Measurements from ENCODE around the gene STARD9. TPM values are rescaled to one million over a fixed set of nuclear protein-coding genes. Genes with fewer than 3 reads are reported as not detected.

The STARD9 gene
- total and polyA plus RNA-seq, 4 donors, result 2.4 to 27.6 (median 10.8) TPM

GRCh38 chr15:42716626-42717025 lies 141.2 kb downstream of the STARD9 start:
- no peaks in the 10 kb centered on the region for H3K27me3 ChIP-seq (ENCODE audit: control insufficient read depth in 3 of 3, insufficient read depth in 3 of 3, low read length in 2 of 3)
- no peak for DNase-seq
- no peak for ATAC-seq (ENCODE audit: insufficient read depth, low FRiP score)
- no peak overlapping the region for H3K4me3 ChIP-seq
- peaks cover 5 to 18% (median 16%) of the 10 kb centered on the region in 4 donors for H3K36me3 ChIP-seq (ENCODE audit: control insufficient read depth in 4 of 4, insufficient read depth in 4 of 4, low read length in 4 of 4)
- H3K4me1 ChIP-seq (ENCODE audit: control insufficient read depth in 5 of 5, insufficient read depth in 5 of 5, low read length in 5 of 5), result peaks cover 0 to 7% (median 0%) of the 10 kb centered on the region in 5 donors
- no peaks in the 10 kb centered on the region for H3K9me3 ChIP-seq (ENCODE audit: control insufficient read depth in 4 of 4, insufficient read depth in 3 of 4, low read length in 3 of 4)
- 99 to 100% methylated on average over 2 of the region's 2 CpGs for WGBS, 2 donors
- no peak overlapping the region for H3K27ac ChIP-seq (ENCODE audit: low read depth in 1 of 2, low read length in 1 of 2)
- H3K9ac ChIP-seq (ENCODE audit: insufficient read depth in 1 of 2, low read length in 2 of 2), result no peak overlapping the region
- no peak for TF ChIP-seq CTCF (IDR thresholded peaks at IDR 0.05; ENCODE audit: control extremely low read depth, extremely low read depth)

- no peak for DNase-seq
- no peak overlapping the region for H3K27ac ChIP-seq (ENCODE audit: low read depth in 1 of 2, low read length in 1 of 2)
- TF ChIP-seq CTCF (IDR thresholded peaks at IDR 0.05; ENCODE audit: control extremely low read depth, extremely low read depth), result no peak
- no peaks in the 10 kb centered on the region for H3K27me3 ChIP-seq (ENCODE audit: control insufficient read depth in 3 of 3, insufficient read depth in 3 of 3, low read length in 2 of 3)
- peaks cover 5 to 28% (median 25%) of the 10 kb centered on the region in 4 donors for H3K36me3 ChIP-seq (ENCODE audit: control insufficient read depth in 4 of 4, insufficient read depth in 4 of 4, low read length in 4 of 4)
- H3K4me1 ChIP-seq (ENCODE audit: control insufficient read depth in 5 of 5, insufficient read depth in 5 of 5, low read length in 5 of 5), result peaks cover 0 to 7% (median 0%) of the 10 kb centered on the region in 5 donors
- H3K9me3 ChIP-seq (ENCODE audit: control insufficient read depth in 4 of 4, insufficient read depth in 3 of 4, low read length in 3 of 4), result no peaks in the 10 kb centered on the region
- ATAC-seq (ENCODE audit: insufficient read depth, low FRiP score), result no peak
- no peak overlapping the region for H3K4me3 ChIP-seq
- no peak overlapping the region for H3K9ac ChIP-seq (ENCODE audit: insufficient read depth in 1 of 2, low read length in 2 of 2)
- 83 to 92% methylated on average over 6 of the region's 6 CpGs for WGBS, 2 donors
These were observed 143.6 kb downstream of the STARD9 start for GRCh38 chr15:42719043-42719442.

- TF ChIP-seq CTCF (IDR thresholded peaks at IDR 0.05; ENCODE audit: control extremely low read depth, extremely low read depth), result no peak
- Histone ChIP-seq H3K4me1 (ENCODE audit: control insufficient read depth in 5 of 5, insufficient read depth in 5 of 5, low read length in 5 of 5) (peaks cover 0 to 2% (median 0%) of the 10 kb centered on the region in 5 donors), H3K27me3 (ENCODE audit: control insufficient read depth in 3 of 3, insufficient read depth in 3 of 3, low read length in 2 of 3) (no peaks in the 10 kb centered on the region), H3K27ac (ENCODE audit: low read depth in 1 of 2, low read length in 1 of 2) (no peak overlapping the region), H3K9me3 (ENCODE audit: control insufficient read depth in 4 of 4, insufficient read depth in 3 of 4, low read length in 3 of 4) (no peaks in the 10 kb centered on the region), H3K36me3 (ENCODE audit: control insufficient read depth in 4 of 4, insufficient read depth in 4 of 4, low read length in 4 of 4) (peaks cover 11 to 37% (median 31%) of the 10 kb centered on the region in 4 donors), H3K4me3 (no peak overlapping the region), H3K9ac (ENCODE audit: insufficient read depth in 1 of 2, low read length in 2 of 2) (no peak overlapping the region)
- ATAC-seq (ENCODE audit: insufficient read depth, low FRiP score), result no peak
- no peak for DNase-seq
- WGBS, 2 donors, result 94 to 95% methylated on average over 3 of the region's 3 CpGs
These were observed 144.7 kb downstream of the STARD9 start for GRCh38 chr15:42720071-42720470.

GRCh38 chr15:42721016-42721415 lies 145.6 kb downstream of the STARD9 start:
- no peak for ATAC-seq (ENCODE audit: insufficient read depth, low FRiP score)
- Histone ChIP-seq H3K36me3 (ENCODE audit: control insufficient read depth in 4 of 4, insufficient read depth in 4 of 4, low read length in 4 of 4) (peaks cover 16 to 45% (median 34%) of the 10 kb centered on the region in 4 donors), H3K27ac (ENCODE audit: low read depth in 1 of 2, low read length in 1 of 2) (no peak overlapping the region), H3K9ac (ENCODE audit: insufficient read depth in 1 of 2, low read length in 2 of 2) (no peak overlapping the region), H3K27me3 (ENCODE audit: control insufficient read depth in 3 of 3, insufficient read depth in 3 of 3, low read length in 2 of 3) (no peaks in the 10 kb centered on the region), H3K9me3 (ENCODE audit: control insufficient read depth in 4 of 4, insufficient read depth in 3 of 4, low read length in 3 of 4) (no peaks in the 10 kb centered on the region), H3K4me1 (ENCODE audit: control insufficient read depth in 5 of 5, insufficient read depth in 5 of 5, low read length in 5 of 5) (no peaks in the 10 kb centered on the region), H3K4me3 (no peak overlapping the region)
- WGBS, 2 donors, result 80 to 86% methylated on average over 6 of the region's 6 CpGs
- DNase-seq, result no peak
- no peak for TF ChIP-seq CTCF (IDR thresholded peaks at IDR 0.05; ENCODE audit: control extremely low read depth, extremely low read depth)

Data from lung (tissue), 12 donors.